Fibroblast of pulmonary artery (primary cell): ENCODE data around the gene SASH3.

Experiments
- DNase-seq: peaks from one replicate; pipeline ENCODE4 v3.0.0-alpha.2; 2010; ENCODE audit warnings: low read depth
- H3K4me3 ChIP-seq: replicated peaks from 2 replicates; pipeline ENCODE4 v1.5.1; 2011; ENCODE audit warnings: low read depth, mild to moderate bottlenecking, control low read depth, low read length, moderate library complexity
- TF ChIP-seq, protein P1 (sequence below): IDR thresholded peaks from 2 replicates; pipeline ENCODE4 v1.5.1; 2011; ENCODE audit warnings: mild to moderate bottlenecking, control low read depth, low read length, inconsistent platforms; ENCODE audit errors: missing control alignments

The SASH3 gene

DNA sequence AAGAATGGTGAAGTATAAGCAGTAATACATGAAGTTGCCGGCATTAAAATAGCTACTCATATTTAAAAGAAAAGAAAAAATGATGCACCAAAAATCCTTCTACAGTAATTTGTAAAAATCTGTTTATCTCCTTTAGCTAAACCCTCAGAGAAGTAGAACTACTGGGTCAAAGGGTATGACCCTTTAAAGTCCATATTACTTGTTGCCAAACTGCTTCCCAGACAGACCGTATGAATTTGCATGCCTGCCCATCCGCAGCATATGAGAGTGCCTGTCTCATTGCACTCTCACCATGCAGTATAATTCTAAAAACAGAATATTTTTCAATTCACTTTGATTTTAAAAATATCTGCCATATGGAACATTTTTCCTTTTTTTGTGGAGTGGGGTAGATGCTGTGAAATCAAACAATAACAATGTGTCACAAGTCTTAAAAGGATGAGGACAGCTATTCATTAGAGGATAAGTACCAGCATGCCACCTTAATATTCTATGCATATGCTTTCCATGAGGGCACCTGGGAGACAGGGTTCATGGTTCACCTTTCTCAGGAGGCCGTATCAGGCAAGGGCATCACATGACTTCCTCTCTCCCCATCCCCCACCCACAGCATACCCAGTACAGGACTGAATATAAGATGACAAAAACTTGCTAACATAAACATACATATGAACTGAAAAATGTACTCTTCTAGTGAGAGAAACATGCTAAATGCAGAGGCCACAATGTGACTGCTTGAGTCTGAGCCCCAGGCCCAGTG, 46.2 kb downstream of the SASH3 start:
- TF ChIP-seq, protein P1, sequence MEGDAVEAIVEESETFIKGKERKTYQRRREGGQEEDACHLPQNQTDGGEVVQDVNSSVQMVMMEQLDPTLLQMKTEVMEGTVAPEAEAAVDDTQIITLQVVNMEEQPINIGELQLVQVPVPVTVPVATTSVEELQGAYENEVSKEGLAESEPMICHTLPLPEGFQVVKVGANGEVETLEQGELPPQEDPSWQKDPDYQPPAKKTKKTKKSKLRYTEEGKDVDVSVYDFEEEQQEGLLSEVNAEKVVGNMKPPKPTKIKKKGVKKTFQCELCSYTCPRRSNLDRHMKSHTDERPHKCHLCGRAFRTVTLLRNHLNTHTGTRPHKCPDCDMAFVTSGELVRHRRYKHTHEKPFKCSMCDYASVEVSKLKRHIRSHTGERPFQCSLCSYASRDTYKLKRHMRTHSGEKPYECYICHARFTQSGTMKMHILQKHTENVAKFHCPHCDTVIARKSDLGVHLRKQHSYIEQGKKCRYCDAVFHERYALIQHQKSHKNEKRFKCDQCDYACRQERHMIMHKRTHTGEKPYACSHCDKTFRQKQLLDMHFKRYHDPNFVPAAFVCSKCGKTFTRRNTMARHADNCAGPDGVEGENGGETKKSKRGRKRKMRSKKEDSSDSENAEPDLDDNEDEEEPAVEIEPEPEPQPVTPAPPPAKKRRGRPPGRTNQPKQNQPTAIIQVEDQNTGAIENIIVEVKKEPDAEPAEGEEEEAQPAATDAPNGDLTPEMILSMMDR = no peak
- H3K4me3 ChIP-seq = no peak overlapping the region
- DNase-seq = no peak

DNA sequence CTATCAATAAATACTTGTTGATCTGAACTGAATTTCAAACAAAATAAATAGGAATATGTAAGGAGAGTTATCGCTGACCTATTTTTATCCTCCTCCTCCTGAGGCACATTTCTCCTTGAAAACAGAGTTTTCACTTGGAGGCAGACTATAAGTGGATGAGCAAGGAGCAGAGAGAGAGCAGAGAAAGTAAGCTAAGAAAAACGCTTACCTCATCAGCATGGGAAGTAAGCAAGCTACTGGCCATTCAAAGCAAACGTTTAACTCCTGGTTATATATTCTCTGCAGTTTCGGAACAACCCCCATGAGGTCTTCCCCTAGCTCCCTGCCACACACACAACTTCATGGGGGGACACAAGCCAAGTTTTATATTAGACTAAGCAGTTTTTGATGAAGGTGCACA, 50.7 kb downstream of the SASH3 start:
- no peak overlapping the region for H3K4me3 ChIP-seq

DNA sequence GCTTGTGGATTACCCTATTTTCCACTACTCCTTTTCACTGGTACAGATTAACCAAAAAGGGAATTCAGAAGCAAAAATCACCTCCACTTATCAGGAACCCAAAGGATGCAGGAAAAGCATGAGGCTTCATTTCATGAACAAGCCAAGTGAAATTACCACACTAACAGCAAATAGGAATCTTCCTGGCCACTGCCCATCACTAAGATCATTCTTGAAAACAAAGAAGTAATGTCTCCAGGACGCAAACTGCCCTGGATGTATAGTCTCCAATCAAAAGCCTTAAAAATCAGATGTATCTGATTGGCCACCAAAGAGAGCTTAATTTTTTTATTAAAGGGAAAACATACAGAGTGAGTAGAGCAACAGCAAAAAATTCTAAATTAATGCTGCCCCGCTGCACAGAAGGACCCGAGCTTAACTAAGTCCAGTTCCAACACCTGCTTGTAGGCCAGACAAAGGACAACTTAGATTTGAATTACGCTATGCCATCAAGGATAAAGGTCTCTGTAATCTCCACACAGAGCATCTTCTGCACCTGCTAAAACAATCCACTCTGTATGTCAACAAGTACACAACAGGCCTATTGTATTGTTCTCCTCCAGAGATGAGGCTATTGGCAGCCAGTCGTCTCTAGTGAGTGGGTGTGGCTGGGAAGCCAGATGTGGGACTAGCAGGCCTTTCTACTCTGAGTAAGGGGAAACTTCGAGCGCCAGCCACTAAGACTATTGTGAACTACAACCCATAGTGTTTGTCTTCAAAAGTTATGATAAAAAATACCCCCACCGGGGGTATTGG, 51.5 kb downstream of the SASH3 start:
- DNase-seq = no peak
- H3K4me3 ChIP-seq = no peak overlapping the region
- TF ChIP-seq, protein P1 = no peak

More for the DNA sequence above, 50.7 kb downstream of the SASH3 start:
- TF ChIP-seq, protein P1 = no peak
- DNase-seq = no peak

DNA sequence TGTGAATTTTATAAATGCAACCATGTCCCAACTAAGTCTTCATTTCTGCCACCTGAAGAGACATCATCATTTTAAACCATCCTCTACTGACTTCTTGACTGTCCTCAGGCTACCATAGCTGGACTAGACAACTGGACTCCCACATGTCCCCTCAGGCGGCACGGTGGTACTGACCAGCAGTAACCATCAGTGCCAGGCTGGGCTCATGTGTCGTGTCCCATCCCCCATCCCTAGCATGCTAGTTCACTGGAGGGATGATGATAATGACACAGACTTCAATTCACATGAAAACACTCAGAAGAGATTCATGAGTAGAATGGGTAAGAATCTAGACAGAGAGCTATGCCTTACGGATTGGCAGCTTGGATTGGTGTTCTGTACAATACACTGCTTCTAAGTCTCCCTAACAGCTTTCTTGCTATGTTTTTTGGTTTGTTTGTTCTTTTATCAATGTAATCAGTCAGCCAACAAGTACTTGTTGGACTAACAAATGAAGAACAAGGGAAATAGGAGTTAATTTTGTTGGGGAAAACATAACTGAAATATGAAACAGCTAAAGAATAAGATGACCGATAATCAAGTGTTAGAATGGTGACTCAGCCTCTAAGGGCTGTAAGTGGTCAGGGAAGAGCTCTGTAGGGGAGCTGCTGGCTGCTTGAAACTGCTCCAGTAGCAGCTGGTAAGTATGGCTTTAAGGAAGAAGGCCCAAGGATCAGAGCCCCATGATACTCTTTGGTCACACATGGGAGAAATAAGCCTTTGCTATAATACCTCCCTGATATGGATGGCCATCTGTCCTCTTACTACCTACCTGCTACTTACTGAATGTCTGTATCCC, 53.6 kb downstream of the SASH3 start:
- TF ChIP-seq, protein P1 = no peak
- DNase-seq = peak; percentile 47
- H3K4me3 ChIP-seq = no peak overlapping the region

DNA sequence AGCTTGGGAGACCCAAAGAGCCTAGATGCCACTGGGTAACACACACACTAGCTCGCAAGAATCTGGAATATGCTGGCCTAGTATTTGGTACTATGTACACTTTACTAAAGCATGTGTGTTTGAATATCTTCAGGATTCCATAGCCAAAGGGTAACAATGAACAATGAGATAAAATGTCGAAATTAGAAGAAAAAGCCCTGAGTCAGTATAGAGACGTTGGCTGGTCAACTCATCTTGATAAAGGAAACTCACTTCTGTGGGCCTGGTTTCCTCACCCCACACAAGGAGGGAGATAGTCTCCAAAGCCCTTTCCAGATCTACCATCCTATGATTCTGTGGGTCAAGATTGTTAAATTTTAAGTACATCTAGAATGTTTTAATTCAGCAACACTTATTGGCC, 57.1 kb downstream of the SASH3 start:
- DNase-seq = peak; percentile 46
- H3K4me3 ChIP-seq = no peak overlapping the region
- TF ChIP-seq, protein P1 = no peak

DNA sequence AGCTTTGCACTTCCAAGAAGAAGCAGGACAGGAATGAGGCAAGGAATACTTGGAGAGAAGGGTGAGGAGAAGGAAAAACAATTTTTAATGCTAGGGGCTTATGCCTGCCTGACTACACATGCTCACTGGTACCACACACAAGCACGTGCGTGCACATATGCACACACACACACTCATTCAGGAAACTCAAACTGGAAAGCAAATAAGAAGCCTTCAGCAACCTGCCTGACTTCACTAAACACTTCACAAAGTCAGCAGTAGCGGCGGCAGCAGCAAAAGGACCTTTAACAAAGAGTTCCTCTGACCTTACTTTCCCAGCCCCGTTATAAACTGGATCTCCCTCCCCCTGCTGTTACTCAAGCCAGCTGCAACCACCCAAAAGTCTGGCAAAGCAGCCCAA, 60.6 kb downstream of the SASH3 start:
- H3K4me3 ChIP-seq = no peak overlapping the region
- no peak for DNase-seq
- TF ChIP-seq, protein P1 = no peak
